SK-MEL-5 (cell line): Measurements from ENCODE around the gene RIPOR2. TPM values are rescaled to one million over a fixed set of nuclear protein-coding genes. Genes with fewer than 3 reads are reported as not detected.
"Not testable (repeated sequence)": the region's sequence is repeated elsewhere in the genome, so short reads cannot be mapped to it uniquely, and the experiment has no call there.

Experiments used
- DNase-seq: peaks from one replicate; pipeline ENCODE4 v3.0.0-alpha.2; 2016; ENCODE audit warnings: low read depth, low spot score
- in situ Hi-C: cut with HindIII; loops from 2 replicates; pipeline ENCODE4 v1.10.0; 2016; ENCODE audit warnings: low sequenced_read_pairs, high pct_unique_total_duplicates, low pct_unique_long_range_greater_than_20kb
- total RNA-seq: library from RNA; depleted of rRNA; stranded (reverse); fragments of >200 nt; shearing (Covaris generic); gene quantifications from 2 replicates; pipeline ENCODE4 v1.2.3, GENCODE V29; 2014

The RIPOR2 gene
- total RNA-seq, 1 experiment from 2014 or later = 7.4 TPM

- no peak for DNase-seq
- in situ Hi-C loops = no loop called here
Measured at GRCh38 chr6:24963339-24963738, 27.6 kb upstream of the RIPOR2 start.

- in situ Hi-C loops = no loop called here
- DNase-seq = no peak
Measured at GRCh38 chr6:24961852-24962251, 26.1 kb upstream of the RIPOR2 start.

GRCh38 chr6:24960991-24961475, 25.3 kb upstream of the RIPOR2 start:
- DNase-seq = no peak
- in situ Hi-C loops = no loop called here

GRCh38 chr6:24959319-24959718, 23.6 kb upstream of the RIPOR2 start:
- no peak for DNase-seq
- in situ Hi-C loops = no loop called here

GRCh38 chr6:24957199-24957598, 21.4 kb upstream of the RIPOR2 start:
- DNase-seq = no peak
- in situ Hi-C loops = no loop called here

- peak; percentile 24 for DNase-seq
- in situ Hi-C loops = no loop called here
Measured at GRCh38 chr6:24953726-24954125, 18.0 kb upstream of the RIPOR2 start.

GRCh38 chr6:24951811-24952299, 16.1 kb upstream of the RIPOR2 start:
- in situ Hi-C loops = no loop called here
- no peak for DNase-seq

GRCh38 chr6:24950218-24950941, 14.6 kb upstream of the RIPOR2 start:
- no peak for DNase-seq
- in situ Hi-C loops = no loop called here

- in situ Hi-C loops = no loop called here
- DNase-seq = no peak
Measured at GRCh38 chr6:24949020-24949569, 13.3 kb upstream of the RIPOR2 start.

- in situ Hi-C loops = not testable (repeated sequence)
Measured at GRCh38 chr6:24948261-24948660, 12.5 kb upstream of the RIPOR2 start.

GRCh38 chr6:24947636-24948035, 11.9 kb upstream of the RIPOR2 start:
- in situ Hi-C loops = no loop called here
- DNase-seq = no peak

More at GRCh38 chr6:24948261-24948660, 12.5 kb upstream of the RIPOR2 start:
- DNase-seq = not testable (repeated sequence)

GRCh38 chr6:24945054-24945453, 9.3 kb upstream of the RIPOR2 start:
- no peak for DNase-seq
- in situ Hi-C loops = no loop called here

- in situ Hi-C loops = no loop called here
- no peak for DNase-seq
Measured at GRCh38 chr6:24943774-24944173, 8.0 kb upstream of the RIPOR2 start.

GRCh38 chr6:24940311-24940917, 4.7 kb upstream of the RIPOR2 start:
- in situ Hi-C loops = no loop called here
- no peak for DNase-seq

- in situ Hi-C loops = loop anchor here (10.0 kb wide), 1 partner anchor 58 kb away; no protein-coding TSS in a partner anchor
- no peak for DNase-seq
Measured at GRCh38 chr6:24936641-24937317, 1.0 kb upstream of the RIPOR2 start.

GRCh38 chr6:24933868-24934401, 1.8 kb downstream of the RIPOR2 start:
- in situ Hi-C loops = loop anchor here (10.0 kb wide), 1 partner anchor 61 kb away; no protein-coding TSS in a partner anchor
- peak; percentile 85 for DNase-seq

- in situ Hi-C loops = loop anchor here (10.0 kb wide), 1 partner anchor 62 kb away; no protein-coding TSS in a partner anchor
- no peak for DNase-seq
Measured at GRCh38 chr6:24933266-24933665, 2.5 kb downstream of the RIPOR2 start.

- no peak for DNase-seq
- in situ Hi-C loops = loop anchor here (10.0 kb wide), 1 partner anchor 62 kb away; no protein-coding TSS in a partner anchor
Measured at GRCh38 chr6:24932832-24933231, 2.9 kb downstream of the RIPOR2 start.
